HL-60/S4 treated with retinoic acid at 250 ng/mL for 4 days and 3 days (cell line): ENCODE data around the gene OGDH.
"Not testable (repeated sequence)": the region's sequence is repeated elsewhere in the genome, so short reads cannot be mapped to it uniquely, and the experiment has no call there.

Source experiments
- in situ Hi-C: fragments of 300-500 bp; cut with MboI; formaldehyde crosslinking; loops from 2 replicates; pipeline ENCODE4 v1.7.0; 2022; ENCODE audit warnings: low sequenced_read_pairs

Gene OGDH

GRCh38 chr7:44698046-44698580 lies 91.7 kb downstream of the OGDH start:
- in situ Hi-C loops, result no loop called here

GRCh38 chr7:44699598-44699997 lies 93.2 kb downstream of the OGDH start:
- in situ Hi-C loops, result not testable (repeated sequence)

GRCh38 chr7:44700322-44700721 lies 93.9 kb downstream of the OGDH start:
- in situ Hi-C loops, result no loop called here

- in situ Hi-C loops, result not testable (repeated sequence)
These were observed 97.0 kb downstream of the OGDH start for GRCh38 chr7:44703391-44703790.

GRCh38 chr7:44703921-44704320 lies 97.5 kb downstream of the OGDH start:
- in situ Hi-C loops, result no loop called here

GRCh38 chr7:44705434-44705833 lies 99.0 kb downstream of the OGDH start:
- in situ Hi-C loops, result no loop called here

GRCh38 chr7:44706788-44707557 lies 100.5 kb downstream of the OGDH start:
- in situ Hi-C loops, result no loop called here

GRCh38 chr7:44707558-44708230 lies 101.3 kb downstream of the OGDH start:
- in situ Hi-C loops, result no loop called here

GRCh38 chr7:44709011-44709915 lies 102.8 kb downstream of the OGDH start:
- in situ Hi-C loops, result no loop called here

- in situ Hi-C loops, result no loop called here
These were observed 103.6 kb downstream of the OGDH start for GRCh38 chr7:44709945-44710596.

GRCh38 chr7:44711528-44711927 lies 105.1 kb downstream of the OGDH start:
- in situ Hi-C loops, result no loop called here

- in situ Hi-C loops, result no loop called here
These were observed 105.6 kb downstream of the OGDH start for GRCh38 chr7:44712012-44712411.

GRCh38 chr7:44713141-44713540 lies 106.7 kb downstream of the OGDH start:
- in situ Hi-C loops, result no loop called here

GRCh38 chr7:44713680-44714335 lies 107.4 kb downstream of the OGDH start:
- in situ Hi-C loops, result no loop called here

- in situ Hi-C loops, result no loop called here
These were observed 109.8 kb downstream of the OGDH start for GRCh38 chr7:44716205-44716604.

GRCh38 chr7:44720301-44720700 lies 113.9 kb downstream of the OGDH start:
- in situ Hi-C loops, result no loop called here

GRCh38 chr7:44724276-44724675 lies 117.8 kb downstream of the OGDH start:
- in situ Hi-C loops, result no loop called here

GRCh38 chr7:44726250-44726649 lies 119.8 kb downstream of the OGDH start:
- in situ Hi-C loops, result not testable (repeated sequence)

- in situ Hi-C loops, result no loop called here
These were observed 120.9 kb downstream of the OGDH start for GRCh38 chr7:44727158-44727936.

GRCh38 chr7:44727937-44728262 lies 121.5 kb downstream of the OGDH start:
- in situ Hi-C loops, result no loop called here
